GM19463 (cell line): Measurements from ENCODE around the gene OR1F1.
"Not testable (repeated sequence)": the region's sequence is repeated elsewhere in the genome, so short reads cannot be mapped to it uniquely, and the experiment has no call there.

Source experiments
- ATAC-seq: cut with Tn5 transposase; IDR thresholded peaks from one replicate; pipeline ENCODE4 v1.9.1; 2021; ENCODE audit warnings: mild to moderate bottlenecking, moderate library complexity; ENCODE audit not compliant: unreplicated experiment

OR1F1 gene

GRCh38 chr16:3171855-3172593 is 16.0 kb upstream of the OR1F1 start:
- peak; percentile 50 for ATAC-seq

DNA sequence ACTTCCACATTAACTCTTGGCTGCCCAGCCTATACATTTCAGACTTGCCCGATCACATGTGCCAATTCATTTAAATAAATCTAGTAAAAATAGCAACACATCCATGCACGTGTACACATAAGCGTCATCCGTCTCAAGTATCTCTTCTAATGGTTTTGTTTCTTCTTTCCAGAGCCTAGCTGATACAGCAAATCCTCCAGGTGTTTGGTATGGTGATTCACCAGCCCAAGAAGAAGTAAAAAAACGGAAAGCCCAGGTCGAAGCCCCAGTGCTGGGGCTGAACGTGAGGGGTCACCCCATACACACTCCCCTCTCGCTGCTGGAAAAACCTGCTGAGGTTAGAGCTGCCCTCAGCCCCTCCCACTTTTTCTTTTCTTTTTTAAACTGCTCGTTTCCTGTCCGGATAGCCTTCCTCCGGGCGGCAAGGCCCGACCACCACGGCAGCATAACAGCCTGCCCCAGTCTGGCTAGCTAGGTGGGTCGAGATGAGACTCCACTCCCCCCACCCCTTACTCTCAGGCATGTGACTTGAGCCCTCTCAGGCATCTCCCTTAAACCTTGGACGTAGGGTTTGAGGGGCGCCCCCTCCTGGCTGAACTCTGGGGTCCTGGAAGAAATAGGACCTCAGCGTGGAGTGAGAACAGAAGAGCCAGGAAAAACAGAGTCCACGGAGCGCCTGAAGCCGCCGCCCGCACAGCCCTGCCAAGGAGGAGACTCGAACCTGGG is 13.9 kb upstream of the OR1F1 start:
- ATAC-seq: no peak

- ATAC-seq: no peak
These were observed 13.3 kb upstream of the OR1F1 start for GRCh38 chr16:3174618-3175148.

DNA sequence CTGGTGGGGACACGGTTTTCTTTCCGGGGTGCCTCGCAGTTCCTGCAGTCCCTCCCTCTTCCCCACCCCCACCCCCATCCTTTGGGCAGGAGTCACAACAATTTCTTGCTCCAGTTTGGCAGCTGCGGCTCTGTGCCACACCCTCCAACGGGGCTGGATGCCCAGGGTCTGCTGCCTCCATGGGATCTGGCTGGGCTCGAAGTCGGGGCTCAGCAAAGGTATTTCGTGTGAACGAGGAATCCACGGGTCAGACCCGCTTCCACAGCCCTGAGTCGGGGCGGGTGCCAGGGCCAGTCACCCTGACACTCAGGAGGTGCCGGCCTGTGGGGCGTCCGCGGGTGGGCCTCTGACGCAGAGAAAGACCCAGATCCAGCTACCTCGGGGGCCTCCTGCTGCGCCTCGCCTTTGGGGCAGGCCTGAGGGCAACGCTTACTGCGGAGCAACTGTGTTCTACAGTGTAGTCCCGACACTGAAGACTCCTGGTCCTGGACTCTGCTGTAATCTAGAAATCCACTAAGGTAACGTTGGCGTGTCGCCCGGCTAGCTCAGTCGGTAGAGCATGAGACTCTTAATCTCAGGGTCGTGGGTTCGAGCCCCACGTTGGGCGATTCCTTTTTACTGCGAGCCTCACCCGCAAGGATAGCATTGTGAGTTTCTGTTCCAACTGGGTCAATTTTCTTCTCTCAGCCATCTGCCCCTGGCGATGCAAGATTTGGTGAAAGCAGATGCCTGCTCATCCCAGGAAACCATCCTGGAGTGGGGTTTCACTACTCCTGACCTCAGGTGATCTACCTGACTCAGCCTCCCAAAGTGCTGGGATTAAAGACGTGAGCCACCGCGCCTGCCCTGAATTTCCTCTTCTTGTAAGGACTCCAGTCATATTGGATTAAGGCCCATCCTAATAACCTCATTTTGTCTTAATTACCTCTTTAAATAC is 12.6 kb upstream of the OR1F1 start:
- ATAC-seq: no peak

GRCh38 chr16:3179651-3180050 is 8.4 kb upstream of the OR1F1 start:
- no peak for ATAC-seq

DNA sequence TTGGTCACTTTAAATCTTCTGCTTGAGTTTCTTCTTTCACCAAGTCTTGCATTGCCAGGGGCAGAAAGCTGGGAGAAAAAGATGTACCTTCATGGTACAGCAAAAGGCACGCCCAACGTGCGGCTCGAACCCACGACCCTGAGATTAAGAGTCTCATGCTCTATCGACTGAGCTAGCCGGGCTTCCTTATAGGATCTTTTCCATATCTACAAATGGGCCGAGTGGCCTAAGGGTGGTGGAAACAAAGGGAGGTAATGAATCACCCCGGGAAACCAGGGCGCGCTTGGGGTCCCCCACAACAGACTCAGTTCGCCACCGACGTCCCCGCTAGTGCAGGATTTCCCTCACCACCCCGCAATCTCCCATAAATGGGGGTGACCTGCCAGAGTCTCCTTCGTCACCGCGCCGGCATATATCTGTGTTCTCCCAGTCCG is 7.5 kb upstream of the OR1F1 start:
- ATAC-seq: no peak

DNA sequence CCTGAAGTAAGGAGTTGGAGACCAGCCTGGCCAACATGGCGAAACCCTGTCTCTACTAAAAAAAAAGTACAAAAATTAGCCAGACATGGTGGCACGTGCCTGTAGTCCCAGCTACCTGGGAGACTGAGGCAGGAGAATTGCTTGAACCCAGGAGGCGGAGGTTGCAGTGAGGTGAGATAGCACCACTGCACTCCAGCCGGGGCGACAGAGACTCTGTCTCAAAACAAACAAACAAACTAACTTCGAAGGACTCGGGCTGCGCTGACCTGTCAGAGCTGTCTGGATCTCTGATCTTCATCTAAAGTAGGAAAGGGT is 5.8 kb upstream of the OR1F1 start:
- not testable (repeated sequence) for ATAC-seq

GRCh38 chr16:3182608-3183444 is 5.2 kb upstream of the OR1F1 start:
- no peak for ATAC-seq

GRCh38 chr16:3183445-3184139 is 4.4 kb upstream of the OR1F1 start:
- ATAC-seq: no peak

- no peak for ATAC-seq
These were observed 886 bp upstream of the OR1F1 start for GRCh38 chr16:3186946-3187690.

DNA sequence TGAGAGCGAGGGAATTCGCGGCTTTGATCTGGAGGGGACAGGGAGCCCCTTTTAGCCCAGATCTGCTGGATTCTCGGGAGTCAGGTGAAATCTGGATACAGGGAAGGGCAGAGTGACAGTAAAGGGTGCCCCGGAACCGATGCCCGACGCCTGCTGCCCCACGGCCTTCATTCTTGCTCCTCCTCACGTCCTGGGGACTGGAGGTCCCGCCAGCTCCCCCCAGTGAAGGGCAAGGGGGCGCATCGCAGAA is 596 bp downstream of the OR1F1 start:
- no peak for ATAC-seq

GRCh38 chr16:3188925-3189825 is 1.2 kb downstream of the OR1F1 start:
- peak; percentile 39 for ATAC-seq

DNA sequence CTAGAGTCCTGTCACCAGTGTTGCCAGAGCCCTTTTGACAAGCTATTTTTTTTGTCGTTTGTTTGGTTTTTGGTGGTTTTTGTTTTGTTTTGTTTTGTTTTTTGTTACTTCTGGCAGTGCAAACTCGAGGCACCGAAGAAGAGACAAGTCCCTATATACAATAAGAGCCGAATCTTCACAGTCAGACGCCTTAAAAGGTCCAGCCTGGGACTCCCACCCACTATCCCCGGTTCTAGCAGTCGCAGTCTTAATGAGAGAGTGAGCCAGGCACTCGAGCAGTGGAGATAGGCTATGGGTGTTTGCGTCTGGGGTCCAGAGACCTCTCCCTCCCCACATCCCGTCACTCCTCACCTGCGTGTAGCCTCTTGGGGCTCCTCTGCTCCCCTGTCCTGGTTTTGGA is 1.9 kb downstream of the OR1F1 start:
- no peak for ATAC-seq

DNA sequence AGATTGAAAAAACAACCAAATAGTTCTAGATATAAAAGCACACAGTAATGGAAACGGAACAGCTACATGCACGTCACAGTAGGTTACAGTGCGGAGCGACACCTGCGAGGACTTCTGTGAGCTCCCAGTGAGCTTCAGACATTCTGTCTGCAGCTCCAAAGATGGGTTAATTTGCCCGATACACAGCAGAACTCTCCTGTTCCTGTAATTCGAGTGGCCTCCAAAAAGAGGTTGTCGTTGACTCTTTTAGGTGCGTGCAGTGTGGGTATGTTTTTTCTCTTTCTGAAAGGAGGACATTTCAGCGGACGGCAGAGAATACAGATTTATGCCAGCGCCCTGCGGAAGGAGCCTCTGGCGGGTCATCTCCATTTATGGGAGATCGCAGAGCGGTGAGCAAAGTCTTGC is 2.9 kb downstream of the OR1F1 start:
- no peak for ATAC-seq

DNA sequence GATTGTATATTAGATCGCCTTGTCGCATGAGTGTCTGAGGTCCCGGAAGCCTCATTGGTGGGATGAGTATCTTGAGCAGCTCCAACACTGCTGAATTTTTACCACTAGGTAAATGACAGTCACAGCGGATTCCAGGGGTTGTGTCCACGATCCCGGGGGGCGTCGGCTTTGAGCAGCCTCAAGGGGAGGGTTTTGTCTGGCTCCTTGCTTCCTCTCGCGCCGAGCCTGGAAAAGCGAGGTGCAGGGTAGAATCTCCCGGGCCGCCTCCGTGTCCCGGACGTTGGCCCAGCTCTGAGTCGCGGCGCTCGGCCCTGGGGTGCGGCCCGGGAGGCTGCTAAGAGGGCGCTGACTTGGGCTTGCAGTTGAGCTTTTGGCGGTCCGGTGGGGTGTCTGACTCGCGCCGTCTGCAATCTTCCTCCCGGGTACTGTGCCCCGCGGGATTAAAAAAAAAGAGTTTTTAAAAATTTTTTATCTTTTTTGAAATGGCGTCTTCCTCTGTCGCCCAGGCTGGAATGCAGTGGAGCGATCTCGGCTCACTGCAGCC is 4.5 kb downstream of the OR1F1 start:
- no peak for ATAC-seq

- no peak for ATAC-seq
These were observed 5.5 kb downstream of the OR1F1 start for GRCh38 chr16:3193221-3194212.

- no peak for ATAC-seq
These were observed 6.8 kb downstream of the OR1F1 start for GRCh38 chr16:3194792-3195191.
